ENCODE measurements around the gene LIN7C. TPM values are rescaled to one million over a fixed set of nuclear protein-coding genes. Genes with fewer than 3 reads are reported as not detected.

The LIN7C gene
- total RNA-seq, 1 experiment from 2014 or later = 39.8 TPM

GRCh38 chr11:27458182-27458581 is 48.4 kb downstream of the LIN7C start:
- CTCF ChIA-PET = no interaction called here
- Histone ChIP-seq H3K4me3 (ENCODE audit: low read depth, low read length) (no peak overlapping the region), H3K36me3 (ENCODE audit: control insufficient read depth, insufficient read depth, low read length) (no peaks in the 10 kb centered on the region; the same call in 1 of the 2 replicates), H3K4me1 (peaks cover 34% of the 10 kb centered on the region), H3K9me3 (no peaks in the 10 kb centered on the region), H3K27me3 (replicated peaks; ENCODE audit: control insufficient read depth, insufficient read depth, low read length) (no peaks in the 10 kb centered on the region)
- intact Hi-C loops (cut with micrococcal nuclease; ENCODE audit: unreplicated experiment) = no loop called here
- Mint-ChIP-seq H3K4me1 (ENCODE audit: low read depth, unreplicated experiment) (peaks cover 47% of the 10 kb centered on the region), H3K27me3 (ENCODE audit: insufficient read depth, unreplicated experiment) (no peaks in the 10 kb centered on the region), H3K36me3 (ENCODE audit: insufficient read depth, unreplicated experiment) (peaks cover 6% of the 10 kb centered on the region), H3K4me3 (ENCODE audit: unreplicated experiment) (no peak overlapping the region), H3K27ac (ENCODE audit: unreplicated experiment) (no peak overlapping the region), H3K9me3 (ENCODE audit: unreplicated experiment) (peaks cover 10% of the 10 kb centered on the region)
- POLR2A ChIA-PET = no interaction called here
- no peak for TF ChIP-seq CTCF (IDR thresholded peaks at IDR 0.05; ENCODE audit: insufficient read depth in 1 of 2, low read depth in 1 of 2, low read length in 1 of 2, severe bottlenecking in 1 of 2, unreplicated experiment in 1 of 2)
- no TSS peak for BruUV-seq (replicated peaks)
- no peak for DNase-seq

GRCh38 chr11:27456795-27457329 is 49.7 kb downstream of the LIN7C start:
- no peak for DNase-seq
- ChIA-PET POLR2A (no interaction called here), CTCF (no interaction called here)
- Mint-ChIP-seq H3K9me3 (ENCODE audit: unreplicated experiment) (peaks cover 10% of the 10 kb centered on the region), H3K27me3 (ENCODE audit: insufficient read depth, unreplicated experiment) (no peaks in the 10 kb centered on the region), H3K4me1 (ENCODE audit: low read depth, unreplicated experiment) (peaks cover 43% of the 10 kb centered on the region), H3K4me3 (ENCODE audit: unreplicated experiment) (no peak overlapping the region), H3K36me3 (ENCODE audit: insufficient read depth, unreplicated experiment) (peaks cover 6% of the 10 kb centered on the region), H3K27ac (ENCODE audit: unreplicated experiment) (peak overlapping the region; percentile 55)
- TF ChIP-seq CTCF (IDR thresholded peaks at IDR 0.05; ENCODE audit: insufficient read depth in 1 of 2, low read depth in 1 of 2, low read length in 1 of 2, severe bottlenecking in 1 of 2, unreplicated experiment in 1 of 2) = no peak
- no TSS peak for BruUV-seq (replicated peaks)
- Histone ChIP-seq H3K9me3 (no peaks in the 10 kb centered on the region), H3K4me3 (ENCODE audit: low read depth, low read length) (no peak overlapping the region), H3K36me3 (ENCODE audit: control insufficient read depth, insufficient read depth, low read length) (no peaks in the 10 kb centered on the region), H3K4me1 (peaks cover 34% of the 10 kb centered on the region), H3K27me3 (replicated peaks; ENCODE audit: control insufficient read depth, insufficient read depth, low read length) (no peaks in the 10 kb centered on the region)
- intact Hi-C loops (cut with micrococcal nuclease; ENCODE audit: unreplicated experiment) = no loop called here

GRCh38 chr11:27456140-27456794 is 50.3 kb downstream of the LIN7C start:
- intact Hi-C loops (cut with micrococcal nuclease; ENCODE audit: unreplicated experiment) = no loop called here
- Histone ChIP-seq H3K36me3 (ENCODE audit: control insufficient read depth, insufficient read depth, low read length) (no peaks in the 10 kb centered on the region), H3K4me1 (peaks cover 34% of the 10 kb centered on the region), H3K9me3 (no peaks in the 10 kb centered on the region), H3K27me3 (replicated peaks; ENCODE audit: control insufficient read depth, insufficient read depth, low read length) (no peaks in the 10 kb centered on the region), H3K4me3 (ENCODE audit: low read depth, low read length) (no peak overlapping the region)
- CTCF ChIA-PET = interaction anchor here (0.6 to 0.9 kb wide), 2 partner anchors 8 to 61 kb away, joined by 3 read pairs; no protein-coding TSS in a partner anchor
- Mint-ChIP-seq H3K9me3 (ENCODE audit: unreplicated experiment) (peaks cover 10% of the 10 kb centered on the region), H3K27ac (ENCODE audit: unreplicated experiment) (peak overlapping the region; percentile 55), H3K4me1 (ENCODE audit: low read depth, unreplicated experiment) (peaks cover 43% of the 10 kb centered on the region), H3K27me3 (ENCODE audit: insufficient read depth, unreplicated experiment) (no peaks in the 10 kb centered on the region), H3K4me3 (ENCODE audit: unreplicated experiment) (peak overlapping the region; percentile 27), H3K36me3 (ENCODE audit: insufficient read depth, unreplicated experiment) (peaks cover 6% of the 10 kb centered on the region)
- DNase-seq = no peak
- BruUV-seq (replicated peaks) = no TSS peak
- TF ChIP-seq CTCF (IDR thresholded peaks at IDR 0.05; ENCODE audit: insufficient read depth in 1 of 2, low read depth in 1 of 2, low read length in 1 of 2, severe bottlenecking in 1 of 2, unreplicated experiment in 1 of 2) = no peak
- POLR2A ChIA-PET = interaction anchor here (0.8 kb wide), 1 partner anchor 16 kb away, joined by 4 read pairs; the partner anchor contains the start of gene LGR4
